OCI-LY1 (cell line): Measurements from ENCODE around the gene DLEC1.

ENCODE experiments used
- H2AFZ ChIP-seq: fragments of 200-600 bp; sonication (generic), shearing (Covaris generic); 2 replicates; pipeline ENCODE4 v1.6.0; 2014; ENCODE audit warnings: antibody characterized with exemption, mild to moderate bottlenecking, low read length
- H3F3A ChIP-seq: fragments of 200-600 bp; sonication (generic), shearing (Covaris generic); 2 replicates; pipeline ENCODE4 v1.6.0; 2014; ENCODE audit warnings: mild to moderate bottlenecking, antibody characterized with exemption, low read length, moderate library complexity; ENCODE audit not compliant: insufficient read depth
- H3K27ac ChIP-seq: fragments of 200-600 bp; sonication (generic); 2 replicates; pipeline ENCODE4 v1.5.1; 2014; ENCODE audit warnings: low read length, mixed run types, mild to moderate bottlenecking, low read depth; ENCODE audit not compliant: poor library complexity, severe bottlenecking
- H3K27me3 ChIP-seq: fragments of 200-600 bp; sonication (generic); 2 replicates; pipeline ENCODE4 v1.6.0; 2014; ENCODE audit warnings: antibody characterized with exemption, mild to moderate bottlenecking, low read length, moderate library complexity; ENCODE audit not compliant: insufficient read depth
- H3K36me3 ChIP-seq: fragments of 200-600 bp; sonication (generic); 2 replicates; pipeline ENCODE4 v1.6.1; 2014; ENCODE audit warnings: mild to moderate bottlenecking, antibody characterized with exemption, low read length, moderate library complexity, mixed read lengths; ENCODE audit not compliant: insufficient read depth
- H3K4me1 ChIP-seq: fragments of 200-600 bp; sonication (generic); 2 replicates; pipeline ENCODE4 v1.5.1; 2014; ENCODE audit warnings: mild to moderate bottlenecking, low read length, moderate library complexity; ENCODE audit not compliant: insufficient read depth, severe bottlenecking
- H3K4me2 ChIP-seq: fragments of 200-600 bp; sonication (generic), shearing (Covaris generic); 2 replicates; pipeline ENCODE4 v1.6.1; 2014; ENCODE audit warnings: low read length
- H3K4me3 ChIP-seq: fragments of 200-600 bp; sonication (generic); 2 replicates; pipeline ENCODE4 v1.5.1; 2014; ENCODE audit warnings: low read length, low read depth, mild to moderate bottlenecking, mixed read lengths; ENCODE audit not compliant: poor library complexity, severe bottlenecking
- H3K79me2 ChIP-seq: fragments of 200-600 bp; shearing (Covaris generic); 2 replicates; pipeline ENCODE4 v1.6.1; 2016; ENCODE audit warnings: mixed run types, low read length, mixed read lengths; ENCODE audit not compliant: insufficient read depth
- H3K9ac ChIP-seq: fragments of 200-600 bp; sonication (generic), shearing (Covaris generic); 2 replicates; pipeline ENCODE4 v1.6.1; 2014; ENCODE audit warnings: mild to moderate bottlenecking, low read length, mixed read lengths
- H3K9me2 ChIP-seq: fragments of 200-600 bp; sonication (generic), shearing (Covaris generic); 2 replicates; pipeline ENCODE4 v1.6.1; 2014; ENCODE audit warnings: low read depth, mild to moderate bottlenecking, low read length, mixed read lengths
- H3K9me3 ChIP-seq: fragments of 200-600 bp; shearing (Covaris generic); 2 replicates; pipeline ENCODE4 v1.6.1; 2014; ENCODE audit warnings: low read length, mixed read lengths
- H4K20me1 ChIP-seq: fragments of 200-600 bp; sonication (generic), shearing (Covaris generic); 2 replicates; pipeline ENCODE4 v1.6.0; 2016; ENCODE audit warnings: mild to moderate bottlenecking, low read length; ENCODE audit not compliant: insufficient read depth
- EZH2 ChIP-seq: fragments of 200-600 bp; sonication (generic), shearing (Covaris generic); IDR thresholded peaks from 2 replicates; pipeline ENCODE4 v1.8.0; 2017; ENCODE audit warnings: borderline replicate concordance, mixed run types, mild to moderate bottlenecking, antibody characterized with exemption, low read length, moderate library complexity, mixed read lengths
- TF ChIP-seq, protein P1 (sequence below): fragments of 200-600 bp; sonication (generic), shearing (Covaris generic); IDR thresholded peaks from 2 replicates; pipeline ENCODE4 v1.5.1; 2017; ENCODE audit warnings: mild to moderate bottlenecking, antibody characterized with exemption, low read length, moderate library complexity, mixed read lengths

DLEC1 gene

GRCh38 chr3:38136393-38136776 is 97.4 kb downstream of the DLEC1 start:
- H3K27ac ChIP-seq = peak overlapping the region; percentile 21
- peaks cover 36% of the 10 kb centered on the region for H3K36me3 ChIP-seq
- peak overlapping the region; percentile 82 for H3K4me2 ChIP-seq
- no peaks in the 10 kb centered on the region for H3K9me3 ChIP-seq
- H4K20me1 ChIP-seq = no peaks in the 10 kb centered on the region
- no peak for TF ChIP-seq EZH2
- TF ChIP-seq, protein P1, sequence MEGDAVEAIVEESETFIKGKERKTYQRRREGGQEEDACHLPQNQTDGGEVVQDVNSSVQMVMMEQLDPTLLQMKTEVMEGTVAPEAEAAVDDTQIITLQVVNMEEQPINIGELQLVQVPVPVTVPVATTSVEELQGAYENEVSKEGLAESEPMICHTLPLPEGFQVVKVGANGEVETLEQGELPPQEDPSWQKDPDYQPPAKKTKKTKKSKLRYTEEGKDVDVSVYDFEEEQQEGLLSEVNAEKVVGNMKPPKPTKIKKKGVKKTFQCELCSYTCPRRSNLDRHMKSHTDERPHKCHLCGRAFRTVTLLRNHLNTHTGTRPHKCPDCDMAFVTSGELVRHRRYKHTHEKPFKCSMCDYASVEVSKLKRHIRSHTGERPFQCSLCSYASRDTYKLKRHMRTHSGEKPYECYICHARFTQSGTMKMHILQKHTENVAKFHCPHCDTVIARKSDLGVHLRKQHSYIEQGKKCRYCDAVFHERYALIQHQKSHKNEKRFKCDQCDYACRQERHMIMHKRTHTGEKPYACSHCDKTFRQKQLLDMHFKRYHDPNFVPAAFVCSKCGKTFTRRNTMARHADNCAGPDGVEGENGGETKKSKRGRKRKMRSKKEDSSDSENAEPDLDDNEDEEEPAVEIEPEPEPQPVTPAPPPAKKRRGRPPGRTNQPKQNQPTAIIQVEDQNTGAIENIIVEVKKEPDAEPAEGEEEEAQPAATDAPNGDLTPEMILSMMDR = no peak
- peaks cover 32% of the 10 kb centered on the region for H3K4me1 ChIP-seq
- peak overlapping the region; percentile 94 for H3K4me3 ChIP-seq
- H2AFZ ChIP-seq = no peak overlapping the region
- H3F3A ChIP-seq = no peaks in the 10 kb centered on the region
- H3K79me2 ChIP-seq = no peaks in the 10 kb centered on the region
- H3K9ac ChIP-seq = peak overlapping the region; percentile 83
- no peaks in the 10 kb centered on the region for H3K27me3 ChIP-seq
- no peaks in the 10 kb centered on the region for H3K9me2 ChIP-seq

- peak within 1 kb of the TSS; percentile 93 for H3K9ac ChIP-seq
- no peaks in the 10 kb centered on the region for H3F3A ChIP-seq
- H2AFZ ChIP-seq = no peak within 1 kb of the TSS
- H3K4me1 ChIP-seq = peaks cover 32% of the 10 kb centered on the region
- TF ChIP-seq, protein P1 = no peak
- TF ChIP-seq EZH2 = no peak
- peak within 1 kb of the TSS; percentile 21 for H3K27ac ChIP-seq
- no peaks in the 10 kb centered on the region for H3K79me2 ChIP-seq
- H3K9me2 ChIP-seq = no peaks in the 10 kb centered on the region
- H3K4me3 ChIP-seq = peak within 1 kb of the TSS; percentile 94
- no peaks in the 10 kb centered on the region for H3K27me3 ChIP-seq
- no peaks in the 10 kb centered on the region for H4K20me1 ChIP-seq
- peak within 1 kb of the TSS; percentile 82 for H3K4me2 ChIP-seq
- H3K9me3 ChIP-seq = no peaks in the 10 kb centered on the region
- peaks cover 38% of the 10 kb centered on the region for H3K36me3 ChIP-seq
Observed at GRCh38 chr3:38136777-38137614, 98.0 kb downstream of the DLEC1 start, which contains the start of gene ACAA1. Gene ACAA1 (minus strand): TSS chr3:38137127. CDS start chr3:38137035, 92 bp downstream.

DNA sequence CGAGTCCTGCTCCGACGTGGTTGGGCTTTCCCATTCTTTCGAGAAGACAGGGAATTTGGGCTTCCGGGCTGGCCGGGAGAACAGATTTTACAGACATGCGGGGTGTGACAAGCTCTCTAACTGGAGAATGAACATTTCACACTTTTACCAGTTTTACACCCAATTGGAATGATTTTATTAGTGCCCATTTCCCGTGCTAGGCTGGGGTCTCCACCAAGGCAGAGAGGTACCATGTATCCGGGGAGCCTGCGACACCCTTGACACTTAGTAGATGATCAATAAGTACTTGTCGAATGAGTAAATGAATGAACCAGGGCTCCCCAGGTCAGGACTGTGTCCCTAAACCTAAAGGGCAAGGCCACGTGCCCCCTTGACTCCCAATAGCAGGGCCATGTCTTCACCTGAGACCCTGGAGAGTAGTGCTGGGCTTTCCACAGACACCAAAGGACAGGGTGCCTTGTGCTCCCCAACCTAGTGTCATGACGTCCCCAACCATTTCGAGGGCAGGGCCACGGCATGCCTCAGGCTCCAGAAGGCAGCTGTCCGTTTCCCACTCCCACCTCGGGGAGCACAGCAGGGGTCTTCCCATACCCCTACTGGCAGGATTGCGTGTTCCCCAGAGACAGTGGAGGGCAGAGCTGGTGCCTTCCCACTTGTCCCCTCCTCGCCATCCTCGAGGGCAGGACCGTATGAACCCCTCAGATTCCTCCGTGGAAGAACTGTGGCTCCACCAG is 98.8 kb downstream of the DLEC1 start:
- H3K4me1 ChIP-seq = peaks cover 32% of the 10 kb centered on the region
- H3K27ac ChIP-seq = peak overlapping the region; percentile 14
- H3K9ac ChIP-seq = peak overlapping the region; percentile 93
- H3K4me3 ChIP-seq = peak overlapping the region; percentile 94
- TF ChIP-seq EZH2 = no peak
- TF ChIP-seq, protein P1 = no peak
- no peaks in the 10 kb centered on the region for H3F3A ChIP-seq
- no peaks in the 10 kb centered on the region for H3K79me2 ChIP-seq
- H3K9me3 ChIP-seq = no peaks in the 10 kb centered on the region
- H3K27me3 ChIP-seq = no peaks in the 10 kb centered on the region
- peak overlapping the region; percentile 80 for H3K4me2 ChIP-seq
- H2AFZ ChIP-seq = no peak overlapping the region
- H3K36me3 ChIP-seq = peaks cover 37% of the 10 kb centered on the region
- H3K9me2 ChIP-seq = no peaks in the 10 kb centered on the region
- H4K20me1 ChIP-seq = no peaks in the 10 kb centered on the region
